Uterus (tissue), 4 donors: ENCODE data around the gene LMAN1L. TPM values are rescaled to one million over a fixed set of nuclear protein-coding genes. Genes with fewer than 3 reads are reported as not detected.
A peak's percentile ranks its signal among the peaks of the same experiment; 100 is the strongest.

ENCODE experiments used
- DNase-seq, 2 donors: peaks; one replicate each; pipeline ENCODE4 v3.0.0-alpha.2; 2019 to 2020
- H3K27ac ChIP-seq, 2 donors: fragments of 200-600 bp; sonication (generic); 1 replicate in 1 of 2; 2 replicates in 1 of 2; pipeline ENCODE4 v1.5.1; 2016 to 2018
- H3K27me3 ChIP-seq, 2 donors: fragments of 200-600 bp; sonication (generic); one replicate each; pipeline ENCODE4 v1.5.1; 2018 to 2019; ENCODE audit warnings: control low read depth in 1 of 2
- H3K36me3 ChIP-seq, 2 donors: fragments of 200-600 bp; sonication (generic); one replicate each; pipeline ENCODE4 v1.5.1; 2019; ENCODE audit warnings: control low read depth in 1 of 2
- H3K4me1 ChIP-seq, 2 donors: fragments of 200-600 bp; sonication (generic); one replicate each; pipeline ENCODE4 v1.5.1; 2018 to 2019; ENCODE audit warnings: control low read depth in 1 of 2
- H3K4me3 ChIP-seq, 2 donors: fragments of 200-600 bp; sonication (generic); 1 replicate in 1 of 2; 2 replicates in 1 of 2; pipeline ENCODE4 v1.5.1; 2018 to 2019; ENCODE audit warnings: mild to moderate bottlenecking in 1 of 2
- H3K9me3 ChIP-seq, 2 donors: fragments of 200-600 bp; sonication (generic); one replicate each; pipeline ENCODE4 v1.5.1; 2019; ENCODE audit warnings: control low read depth in 1 of 2
- POLR2A ChIP-seq, 2 donors: fragments of 450-650 bp; IDR thresholded peaks; one replicate each; pipeline ENCODE4 v1.6.1; 2016; ENCODE audit warnings: antibody characterized with exemption in 2 of 2, mild to moderate bottlenecking in 1 of 2, moderate library complexity in 1 of 2
- intact Hi-C: fragments of 100-400 bp; cut with DNase I; formaldehyde crosslinking; loops from one replicate; pipeline ENCODE4 v1.15.1; 2023; ENCODE audit warnings: low total_unique reads
- total RNA-seq, 4 donors: library from RNA; depleted of rRNA in 3 of 4; stranded (reverse); fragments of >200 nt in 3 of 4; gene quantifications; one replicate each; pipeline versions ENCODE4 v1.1.0 to v1.2.4, GENCODE V29; 2014 to 2023
- TF ChIP-seq, protein P1 (sequence below), 4 experiments: fragments of 200-600 bp in 2 of 4; fragments of 450-650 bp in 2 of 4; sonication (generic) in 2 of 4; IDR thresholded peaks; one replicate each; pipeline ENCODE4 v1.5.1; 2016 to 2019; ENCODE audit warnings: antibody characterized with exemption in 4 of 4, mild to moderate bottlenecking in 2 of 4, moderate library complexity in 1 of 4
- donor health status: DM: yes; HTN: yes; CAD: no.

Gene LMAN1L
- total RNA-seq, 4 donors from 2014 or later = 1.5 TPM; not detected in 3

DNA sequence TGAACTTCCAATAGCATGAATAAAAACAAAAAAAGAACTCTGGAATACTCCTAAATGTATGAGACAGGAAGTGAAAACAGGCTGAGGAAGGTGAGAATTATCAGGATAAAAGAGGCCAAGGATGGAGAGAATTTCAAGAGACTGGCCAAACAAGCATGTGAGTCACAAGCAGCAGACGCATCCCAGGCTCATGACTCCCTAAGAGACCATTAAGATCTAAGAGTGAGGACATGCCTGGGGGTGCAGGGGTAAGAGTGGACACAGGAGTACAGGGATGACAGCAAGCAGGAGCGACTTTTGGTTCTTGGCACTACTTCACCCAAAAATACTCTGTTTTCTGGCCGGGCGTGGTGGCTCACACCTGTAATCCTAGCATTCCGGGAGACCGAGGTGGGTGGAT lies 53.5 kb downstream of the LMAN1L start:
- Histone ChIP-seq H3K4me3 (no peak overlapping the region), H3K27ac (peak overlapping the region; percentile 31 to 45), H3K9me3 (no peaks in the 10 kb centered on the region), H3K36me3 (no peaks in the 10 kb centered on the region), H3K4me1 (peaks cover 6 to 19% of the 10 kb centered on the region in 2 donors), H3K27me3 (no peaks in the 10 kb centered on the region)
- intact Hi-C loops = no loop called here
- TF ChIP-seq, protein P1, sequence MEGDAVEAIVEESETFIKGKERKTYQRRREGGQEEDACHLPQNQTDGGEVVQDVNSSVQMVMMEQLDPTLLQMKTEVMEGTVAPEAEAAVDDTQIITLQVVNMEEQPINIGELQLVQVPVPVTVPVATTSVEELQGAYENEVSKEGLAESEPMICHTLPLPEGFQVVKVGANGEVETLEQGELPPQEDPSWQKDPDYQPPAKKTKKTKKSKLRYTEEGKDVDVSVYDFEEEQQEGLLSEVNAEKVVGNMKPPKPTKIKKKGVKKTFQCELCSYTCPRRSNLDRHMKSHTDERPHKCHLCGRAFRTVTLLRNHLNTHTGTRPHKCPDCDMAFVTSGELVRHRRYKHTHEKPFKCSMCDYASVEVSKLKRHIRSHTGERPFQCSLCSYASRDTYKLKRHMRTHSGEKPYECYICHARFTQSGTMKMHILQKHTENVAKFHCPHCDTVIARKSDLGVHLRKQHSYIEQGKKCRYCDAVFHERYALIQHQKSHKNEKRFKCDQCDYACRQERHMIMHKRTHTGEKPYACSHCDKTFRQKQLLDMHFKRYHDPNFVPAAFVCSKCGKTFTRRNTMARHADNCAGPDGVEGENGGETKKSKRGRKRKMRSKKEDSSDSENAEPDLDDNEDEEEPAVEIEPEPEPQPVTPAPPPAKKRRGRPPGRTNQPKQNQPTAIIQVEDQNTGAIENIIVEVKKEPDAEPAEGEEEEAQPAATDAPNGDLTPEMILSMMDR (IDR thresholded peaks at IDR 0.05) = no peak
- TF ChIP-seq POLR2A (IDR thresholded peaks at IDR 0.05) = no peak
- DNase-seq = peak in 1 of 2 donors; percentile 42

DNA sequence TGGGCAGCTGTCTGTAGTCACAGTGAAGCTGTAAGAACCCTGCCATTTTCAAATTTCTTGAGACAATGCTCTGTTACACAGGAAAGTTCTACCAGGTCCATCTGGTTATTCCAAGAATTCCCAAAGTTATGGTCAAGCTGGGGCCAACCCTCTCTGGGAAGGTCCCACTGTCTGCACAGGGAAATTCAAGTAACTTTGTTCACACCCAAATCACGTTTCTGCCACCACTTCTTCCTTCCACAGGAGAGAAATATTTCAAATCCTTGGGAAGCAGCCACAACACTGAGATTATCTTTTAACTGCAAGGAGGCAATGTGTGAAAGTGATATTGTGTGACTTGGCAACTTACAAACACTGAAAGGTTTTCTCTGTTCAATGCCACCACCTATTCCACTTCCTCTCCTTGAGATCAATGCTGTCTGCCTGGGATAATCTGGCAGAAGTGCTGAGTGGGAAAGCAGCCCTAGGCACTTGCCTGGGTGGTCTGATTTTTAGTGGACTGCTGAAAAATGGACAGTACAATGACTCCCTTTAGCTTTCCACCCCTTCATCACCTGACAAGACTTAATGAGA lies 54.9 kb downstream of the LMAN1L start:
- peaks cover 11 to 28% of the 10 kb centered on the region in 2 donors for H3K4me1 ChIP-seq
- intact Hi-C loops = no loop called here
- H3K36me3 ChIP-seq = no peaks in the 10 kb centered on the region
- H3K27ac ChIP-seq = no peak overlapping the region
- no peaks in the 10 kb centered on the region for H3K27me3 ChIP-seq
- no peak overlapping the region for H3K4me3 ChIP-seq
- no peak for TF ChIP-seq POLR2A (IDR thresholded peaks at IDR 0.05)
- TF ChIP-seq, protein P1 (IDR thresholded peaks at IDR 0.05) = no peak
- no peak for DNase-seq
- H3K9me3 ChIP-seq = no peaks in the 10 kb centered on the region

- H3K27ac ChIP-seq = no peak overlapping the region
- peaks cover 11 to 28% of the 10 kb centered on the region in 2 donors for H3K4me1 ChIP-seq
- H3K4me3 ChIP-seq = no peak overlapping the region
- no peaks in the 10 kb centered on the region for H3K36me3 ChIP-seq
- no peak for DNase-seq
- TF ChIP-seq, protein P1 (IDR thresholded peaks at IDR 0.05) = no peak
- TF ChIP-seq POLR2A (IDR thresholded peaks at IDR 0.05) = no peak
- H3K9me3 ChIP-seq = no peaks in the 10 kb centered on the region
- intact Hi-C loops = no loop called here
- no peaks in the 10 kb centered on the region for H3K27me3 ChIP-seq
These were observed 55.4 kb downstream of the LMAN1L start for GRCh38 chr15:74868059-74868458.

DNA sequence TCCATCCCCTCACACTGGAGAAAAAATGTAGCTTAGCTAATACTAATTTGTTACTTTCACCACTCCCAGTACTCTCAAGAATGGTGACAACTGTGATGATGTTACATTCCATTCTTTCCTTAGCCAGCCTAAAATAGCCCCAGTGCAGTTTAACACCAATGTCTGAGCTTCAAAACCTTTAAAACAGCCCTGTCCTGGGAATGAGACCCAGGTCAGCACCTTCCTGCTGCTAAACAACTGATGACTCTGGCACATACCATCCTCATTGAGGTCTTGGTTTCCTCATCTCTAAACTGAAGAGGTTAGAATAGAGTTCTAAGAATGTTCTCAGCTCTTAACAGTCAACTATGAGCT lies 56.7 kb downstream of the LMAN1L start:
- DNase-seq = no peak
- H3K27me3 ChIP-seq = no peaks in the 10 kb centered on the region
- H3K27ac ChIP-seq = peak overlapping the region; percentile 7 to 35
- no peaks in the 10 kb centered on the region for H3K9me3 ChIP-seq
- no peaks in the 10 kb centered on the region for H3K36me3 ChIP-seq
- H3K4me3 ChIP-seq = no peak overlapping the region
- intact Hi-C loops = no loop called here
- no peak for TF ChIP-seq POLR2A (IDR thresholded peaks at IDR 0.05)
- TF ChIP-seq, protein P1 (IDR thresholded peaks at IDR 0.05) = no peak
- H3K4me1 ChIP-seq = peaks cover 11 to 28% of the 10 kb centered on the region in 2 donors

DNA sequence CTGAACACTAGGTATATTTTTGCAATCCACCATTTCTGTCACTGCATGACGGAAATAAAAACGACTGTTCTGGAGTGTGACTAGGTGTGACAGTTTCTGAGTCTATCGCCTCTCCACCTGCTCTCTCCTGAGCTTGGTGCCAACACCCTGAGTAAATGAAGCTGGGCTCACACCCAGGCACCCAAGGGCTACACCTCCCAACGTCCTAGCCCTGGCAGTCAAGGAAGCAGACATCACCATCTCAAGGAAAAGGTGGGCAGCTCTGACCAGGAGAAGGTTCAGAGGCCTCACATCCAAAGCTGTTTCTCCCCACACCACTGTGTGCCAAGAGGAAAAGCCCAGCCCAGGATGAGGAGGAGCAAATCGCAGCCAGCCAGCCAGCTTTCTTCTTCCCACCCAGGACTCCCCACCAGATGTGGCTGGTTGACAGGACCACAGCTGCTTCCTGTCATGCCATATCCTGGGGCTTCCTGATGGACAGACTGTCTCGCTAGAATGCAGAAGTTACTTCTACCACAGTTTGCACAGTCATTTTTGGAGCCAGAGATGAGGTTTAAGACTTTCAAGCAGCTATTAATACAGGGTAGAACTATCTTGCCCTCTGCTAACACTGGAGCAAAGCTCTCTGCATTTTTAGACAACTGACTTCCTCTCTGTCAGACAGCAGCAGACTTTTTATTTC lies 57.2 kb downstream of the LMAN1L start:
- H3K36me3 ChIP-seq = no peaks in the 10 kb centered on the region
- no peak overlapping the region for H3K4me3 ChIP-seq
- intact Hi-C loops = no loop called here
- H3K9me3 ChIP-seq = no peaks in the 10 kb centered on the region
- H3K4me1 ChIP-seq = peaks cover 11 to 28% of the 10 kb centered on the region in 2 donors
- H3K27me3 ChIP-seq = no peaks in the 10 kb centered on the region
- TF ChIP-seq, protein P1 (IDR thresholded peaks at IDR 0.05) = no peak
- TF ChIP-seq POLR2A (IDR thresholded peaks at IDR 0.05) = no peak
- H3K27ac ChIP-seq = peak overlapping the region; percentile 7 to 56
- DNase-seq = peak; percentile 20 to 36
